Liver (tissue), 9 donors: ENCODE measurements around the gene STRA6. TPM values are rescaled to one million over a fixed set of nuclear protein-coding genes. Genes with fewer than 3 reads are reported as not detected.

Experiments
- DNase-seq: peaks from one replicate; pipeline ENCODE4 v3.0.0-alpha.2; 2017; ENCODE audit warnings: low spot score
- H3K27ac ChIP-seq, 2 donors: one replicate each; pipeline ENCODE4 v1.7.0; 2013; ENCODE audit warnings: inconsistent platforms in 2 of 2, low read length in 2 of 2, control low read depth in 1 of 2, low read depth in 1 of 2, mild to moderate bottlenecking in 1 of 2
- H3K27me3 ChIP-seq, 4 donors: one replicate each; pipeline versions ENCODE4 v1.6.1 to v1.7.0; 2013; ENCODE audit warnings: low read length in 3 of 4, inconsistent platforms in 1 of 4, mild to moderate bottlenecking in 1 of 4, moderate library complexity in 1 of 4; ENCODE audit not compliant: control insufficient read depth in 4 of 4, insufficient read depth in 4 of 4
- H3K36me3 ChIP-seq, 4 donors: one replicate each; pipeline versions ENCODE4 v1.6.1 to v1.7.0; 2013; ENCODE audit warnings: low read length in 3 of 4, mild to moderate bottlenecking in 3 of 4, low read depth in 1 of 4, moderate library complexity in 1 of 4; ENCODE audit not compliant: control insufficient read depth in 4 of 4, insufficient read depth in 3 of 4
- H3K4me1 ChIP-seq, 4 donors: one replicate each; pipeline versions ENCODE4 v1.6.1 to v1.7.0; 2013; ENCODE audit warnings: low read length in 3 of 4, mild to moderate bottlenecking in 3 of 4, moderate library complexity in 1 of 4; ENCODE audit not compliant: control insufficient read depth in 4 of 4, insufficient read depth in 4 of 4
- H3K4me3 ChIP-seq, 3 donors: one replicate each; pipeline versions ENCODE4 v1.6.1 to v1.7.0; 2013; ENCODE audit warnings: low read length in 3 of 3, control low read depth in 1 of 3, low read depth in 1 of 3, mild to moderate bottlenecking in 1 of 3
- H3K9ac ChIP-seq, 2 donors: one replicate each; pipeline ENCODE4 v1.7.0; 2013; ENCODE audit warnings: low read length in 2 of 2, mild to moderate bottlenecking in 2 of 2, moderate library complexity in 2 of 2, control low read depth in 1 of 2, low read depth in 1 of 2
- H3K9me3 ChIP-seq, 4 donors: one replicate each; pipeline versions ENCODE4 v1.6.1 to v1.7.0; 2013; ENCODE audit warnings: low read length in 3 of 4; ENCODE audit not compliant: control insufficient read depth in 4 of 4
- EGR1 ChIP-seq, 2 donors: IDR thresholded peaks; 2 replicates each; pipeline ENCODE4 v1.6.1; 2016 to 2018; ENCODE audit warnings: antibody characterized with exemption in 2 of 2, low read depth in 2 of 2
- GABPA ChIP-seq, 2 donors: IDR thresholded peaks in 1 of 2; conservative IDR thresholded peaks in 1 of 2; 2 replicates each; pipeline ENCODE4 v1.6.1; 2016; ENCODE audit warnings: antibody characterized with exemption in 2 of 2, mild to moderate bottlenecking in 1 of 2, moderate library complexity in 1 of 2
- HNF4G ChIP-seq: IDR thresholded peaks from 2 replicates; pipeline ENCODE4 v1.6.1; 2016; ENCODE audit warnings: antibody characterized with exemption
- JUND ChIP-seq, 2 donors: IDR thresholded peaks; 2 replicates each; pipeline ENCODE4 v1.6.1; 2016; ENCODE audit warnings: antibody characterized with exemption in 2 of 2
- NR2F2 ChIP-seq: IDR thresholded peaks from 2 replicates; pipeline ENCODE4 v1.6.1; 2016; ENCODE audit warnings: antibody characterized with exemption
- SP1 ChIP-seq: IDR thresholded peaks from 2 replicates; pipeline ENCODE4 v1.6.1; 2018; ENCODE audit warnings: antibody characterized with exemption, mild to moderate bottlenecking
- YY1 ChIP-seq: IDR thresholded peaks from 2 replicates; pipeline ENCODE4 v1.6.1; 2016; ENCODE audit warnings: antibody characterized with exemption, mild to moderate bottlenecking
- WGBS: extraction: QIAGEN DNeasy Blood & Tissue Kit; methylation state at CpG from one replicate; pipeline ENCODE4 v1.1.7; 2013; 5-methylcytosine and 5-hydroxymethylcytosine counted together
- polyA plus RNA-seq, 2 donors: library from polyadenylated mRNA; stranded (reverse) in 1 of 2; unstranded in 1 of 2; fragments of 200-250 nt in 1 of 2; fragments of >200 nt in 1 of 2; fragmentation: Nextera tagmentation in 1 of 2; extraction: Ambion mirVana in 1 of 2; gene quantifications; one replicate each; pipeline versions ENCODE4 v1.2.1 to v1.2.3, GENCODE V29; 2013 to 2015
- total RNA-seq, 2 donors: library from RNA; depleted of rRNA; stranded (reverse); fragments of >200 nt; gene quantifications; one replicate each; pipeline ENCODE4 v1.2.3, GENCODE V29; 2014
- TF ChIP-seq, protein P1 (sequence below): IDR thresholded peaks from 2 replicates; pipeline ENCODE4 v1.6.1; 2016; ENCODE audit warnings: antibody characterized with exemption
- TF ChIP-seq, protein P2 (sequence below): IDR thresholded peaks from 2 replicates; pipeline ENCODE4 v1.6.1; 2016; ENCODE audit warnings: antibody characterized with exemption
- TF ChIP-seq, protein P3 (sequence below): IDR thresholded peaks from 2 replicates; pipeline ENCODE4 v1.6.1; 2016; ENCODE audit warnings: antibody characterized with exemption, mild to moderate bottlenecking
- TF ChIP-seq, protein P4 (sequence below): IDR thresholded peaks from 2 replicates; pipeline ENCODE4 v1.6.1; 2016; ENCODE audit warnings: antibody characterized with exemption
- donor health status: healthy.
- donor health status: healthy.
- donor health status: healthy.
- donor health status: healthy.
- donor health status: healthy.

The STRA6 gene
- total and polyA plus RNA-seq, 4 donors, result 3.1 TPM; not detected in 3

DNA sequence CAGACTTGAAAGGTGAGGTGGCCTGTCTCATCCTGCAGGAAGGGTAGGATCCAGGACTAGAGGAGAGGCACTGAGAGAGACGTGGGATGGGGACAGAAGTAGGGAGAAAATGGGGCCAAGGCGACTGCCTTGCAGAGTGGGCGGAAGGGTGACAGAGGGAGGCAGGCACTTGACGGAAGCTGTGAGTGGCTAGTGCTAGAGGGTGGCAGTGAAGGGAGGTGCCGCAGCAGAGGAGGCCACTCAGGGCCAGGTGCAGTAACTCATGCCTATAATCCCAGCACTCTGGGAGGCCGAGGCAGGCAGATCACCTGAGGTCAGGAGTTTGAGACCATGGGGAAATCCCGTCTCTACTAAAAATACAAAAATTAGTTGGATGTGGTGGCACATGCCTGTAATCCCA, 40.8 kb upstream of the STRA6 start:
- H3K4me3 ChIP-seq, result no peak overlapping the region
- DNase-seq, result no peak
- H3K27ac ChIP-seq, result no peak overlapping the region
- TF ChIP-seq EGR1 (IDR thresholded peaks at IDR 0.05; ENCODE audit: low read depth in 2 of 2), result no peak
- no peak for TF ChIP-seq JUND (IDR thresholded peaks at IDR 0.05)
- TF ChIP-seq SP1, result no peak
- TF ChIP-seq, protein P1, sequence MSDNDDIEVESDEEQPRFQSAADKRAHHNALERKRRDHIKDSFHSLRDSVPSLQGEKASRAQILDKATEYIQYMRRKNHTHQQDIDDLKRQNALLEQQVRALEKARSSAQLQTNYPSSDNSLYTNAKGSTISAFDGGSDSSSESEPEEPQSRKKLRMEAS, result no peak
- no peaks in the 10 kb centered on the region for H3K36me3 ChIP-seq
- H3K9me3 ChIP-seq, result no peaks in the 10 kb centered on the region
- no peak overlapping the region for H3K9ac ChIP-seq
- peaks cover 0 to 4% (median 2%) of the 10 kb centered on the region in 4 donors for H3K27me3 ChIP-seq
- peaks cover 0 to 8% (median 5%) of the 10 kb centered on the region in 4 donors for H3K4me1 ChIP-seq
- 86% methylated on average over 7 of the region's 7 CpGs for WGBS

DNA sequence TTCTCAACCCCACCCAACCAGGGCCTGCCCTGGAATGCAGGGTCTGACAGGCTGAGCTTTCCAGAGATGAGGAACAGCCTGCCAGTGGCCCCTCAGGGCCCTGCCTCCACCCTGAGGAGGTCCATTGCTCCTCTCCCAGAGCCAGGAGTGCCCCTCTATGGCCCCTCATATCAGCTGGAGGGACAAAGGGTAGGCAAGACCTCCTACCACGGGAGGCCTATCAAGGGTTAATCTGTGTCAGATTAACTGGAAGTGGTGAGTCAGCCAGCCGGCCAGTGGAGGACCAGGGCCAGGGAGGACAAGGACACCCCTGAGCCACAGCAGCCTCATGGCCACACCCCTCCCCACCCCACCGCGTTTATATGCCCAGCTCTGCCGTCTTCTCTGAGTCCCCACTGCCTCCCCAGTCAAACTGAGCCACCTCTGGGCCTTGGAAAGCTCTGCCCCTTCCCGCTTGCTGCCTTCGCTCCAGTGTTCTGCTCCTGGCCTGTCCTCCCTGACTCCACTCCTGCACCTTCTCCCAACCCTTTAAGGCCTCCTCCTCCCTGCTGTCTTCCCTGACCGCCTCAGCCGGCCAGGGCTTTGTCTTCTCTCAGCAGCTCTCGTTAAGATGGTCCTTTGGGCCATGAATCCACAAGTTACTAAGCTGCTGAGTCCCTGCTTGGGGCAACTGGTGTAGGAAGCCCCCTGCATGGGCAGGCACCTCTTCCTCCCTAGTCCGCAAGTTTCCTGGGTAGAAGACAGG, 40.0 kb upstream of the STRA6 start:
- peaks cover 0 to 8% (median 5%) of the 10 kb centered on the region in 4 donors for H3K4me1 ChIP-seq
- DNase-seq, result no peak
- H3K27me3 ChIP-seq, result peaks cover 0 to 4% (median 2%) of the 10 kb centered on the region in 4 donors
- 57% methylated on average over 11 of the region's 11 CpGs for WGBS
- TF ChIP-seq JUND (IDR thresholded peaks at IDR 0.05), result no peak
- TF ChIP-seq YY1, result no peak
- H3K4me3 ChIP-seq, result no peak overlapping the region
- no peak overlapping the region for H3K27ac ChIP-seq
- H3K9me3 ChIP-seq, result no peaks in the 10 kb centered on the region
- H3K36me3 ChIP-seq, result no peaks in the 10 kb centered on the region
- H3K9ac ChIP-seq, result no peak overlapping the region

DNA sequence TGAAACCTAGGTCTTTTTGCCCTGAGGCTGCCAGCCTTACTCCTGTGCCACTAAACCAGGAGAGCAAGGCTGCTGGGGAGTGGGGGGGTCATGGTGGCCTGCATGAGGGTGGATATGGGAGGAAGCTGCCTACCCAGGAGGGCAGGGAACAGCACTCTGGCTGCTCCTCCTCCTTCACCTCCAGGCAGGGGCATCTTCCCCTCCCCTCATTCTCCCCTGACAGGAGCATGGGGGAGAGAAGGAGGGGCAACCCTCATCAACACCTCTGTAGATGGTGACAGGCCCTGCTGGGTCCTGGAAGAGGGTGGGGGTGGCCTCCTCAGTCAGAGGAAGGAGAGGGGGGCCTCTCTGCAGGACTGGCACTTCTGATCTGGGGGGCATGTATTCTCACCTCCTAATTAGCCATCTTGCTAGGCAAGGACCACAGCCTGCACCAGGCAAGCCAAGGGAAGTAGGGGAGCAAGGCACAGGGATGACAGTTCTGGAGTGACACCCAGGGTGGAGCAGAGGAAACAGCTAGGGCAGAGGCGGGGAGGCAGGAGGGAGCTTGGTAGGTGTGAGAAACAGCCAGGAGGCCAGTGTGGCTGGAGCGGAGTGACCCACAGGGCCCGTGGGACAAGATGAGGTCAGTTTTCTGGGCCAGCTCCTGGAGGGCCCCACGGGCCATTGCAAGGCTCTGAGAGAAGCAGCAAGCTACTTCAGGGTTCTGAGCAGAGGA, 38.5 kb upstream of the STRA6 start:
- peaks cover 0 to 4% (median 2%) of the 10 kb centered on the region in 4 donors for H3K27me3 ChIP-seq
- TF ChIP-seq, protein P1, result no peak
- TF ChIP-seq HNF4G (no peak), NR2F2 (no peak), GABPA (IDR thresholded peaks at IDR 0.05 in 1 of 2, conservative IDR thresholded peaks at IDR 0.05 in 1 of 2) (no peak), YY1 (no peak), EGR1 (IDR thresholded peaks at IDR 0.05; ENCODE audit: low read depth in 2 of 2) (no peak)
- TF ChIP-seq, protein P2, sequence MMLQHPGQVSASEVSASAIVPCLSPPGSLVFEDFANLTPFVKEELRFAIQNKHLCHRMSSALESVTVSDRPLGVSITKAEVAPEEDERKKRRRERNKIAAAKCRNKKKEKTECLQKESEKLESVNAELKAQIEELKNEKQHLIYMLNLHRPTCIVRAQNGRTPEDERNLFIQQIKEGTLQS, result no peak
- TF ChIP-seq, protein P3, sequence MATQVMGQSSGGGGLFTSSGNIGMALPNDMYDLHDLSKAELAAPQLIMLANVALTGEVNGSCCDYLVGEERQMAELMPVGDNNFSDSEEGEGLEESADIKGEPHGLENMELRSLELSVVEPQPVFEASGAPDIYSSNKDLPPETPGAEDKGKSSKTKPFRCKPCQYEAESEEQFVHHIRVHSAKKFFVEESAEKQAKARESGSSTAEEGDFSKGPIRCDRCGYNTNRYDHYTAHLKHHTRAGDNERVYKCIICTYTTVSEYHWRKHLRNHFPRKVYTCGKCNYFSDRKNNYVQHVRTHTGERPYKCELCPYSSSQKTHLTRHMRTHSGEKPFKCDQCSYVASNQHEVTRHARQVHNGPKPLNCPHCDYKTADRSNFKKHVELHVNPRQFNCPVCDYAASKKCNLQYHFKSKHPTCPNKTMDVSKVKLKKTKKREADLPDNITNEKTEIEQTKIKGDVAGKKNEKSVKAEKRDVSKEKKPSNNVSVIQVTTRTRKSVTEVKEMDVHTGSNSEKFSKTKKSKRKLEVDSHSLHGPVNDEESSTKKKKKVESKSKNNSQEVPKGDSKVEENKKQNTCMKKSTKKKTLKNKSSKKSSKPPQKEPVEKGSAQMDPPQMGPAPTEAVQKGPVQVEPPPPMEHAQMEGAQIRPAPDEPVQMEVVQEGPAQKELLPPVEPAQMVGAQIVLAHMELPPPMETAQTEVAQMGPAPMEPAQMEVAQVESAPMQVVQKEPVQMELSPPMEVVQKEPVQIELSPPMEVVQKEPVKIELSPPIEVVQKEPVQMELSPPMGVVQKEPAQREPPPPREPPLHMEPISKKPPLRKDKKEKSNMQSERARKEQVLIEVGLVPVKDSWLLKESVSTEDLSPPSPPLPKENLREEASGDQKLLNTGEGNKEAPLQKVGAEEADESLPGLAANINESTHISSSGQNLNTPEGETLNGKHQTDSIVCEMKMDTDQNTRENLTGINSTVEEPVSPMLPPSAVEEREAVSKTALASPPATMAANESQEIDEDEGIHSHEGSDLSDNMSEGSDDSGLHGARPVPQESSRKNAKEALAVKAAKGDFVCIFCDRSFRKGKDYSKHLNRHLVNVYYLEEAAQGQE, result no peak
- TF ChIP-seq, protein P4, sequence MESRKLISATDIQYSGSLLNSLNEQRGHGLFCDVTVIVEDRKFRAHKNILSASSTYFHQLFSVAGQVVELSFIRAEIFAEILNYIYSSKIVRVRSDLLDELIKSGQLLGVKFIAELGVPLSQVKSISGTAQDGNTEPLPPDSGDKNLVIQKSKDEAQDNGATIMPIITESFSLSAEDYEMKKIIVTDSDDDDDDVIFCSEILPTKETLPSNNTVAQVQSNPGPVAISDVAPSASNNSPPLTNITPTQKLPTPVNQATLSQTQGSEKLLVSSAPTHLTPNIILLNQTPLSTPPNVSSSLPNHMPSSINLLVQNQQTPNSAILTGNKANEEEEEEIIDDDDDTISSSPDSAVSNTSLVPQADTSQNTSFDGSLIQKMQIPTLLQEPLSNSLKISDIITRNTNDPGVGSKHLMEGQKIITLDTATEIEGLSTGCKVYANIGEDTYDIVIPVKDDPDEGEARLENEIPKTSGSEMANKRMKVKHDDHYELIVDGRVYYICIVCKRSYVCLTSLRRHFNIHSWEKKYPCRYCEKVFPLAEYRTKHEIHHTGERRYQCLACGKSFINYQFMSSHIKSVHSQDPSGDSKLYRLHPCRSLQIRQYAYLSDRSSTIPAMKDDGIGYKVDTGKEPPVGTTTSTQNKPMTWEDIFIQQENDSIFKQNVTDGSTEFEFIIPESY, result no peak
- H3K27ac ChIP-seq, result no peak overlapping the region
- no peaks in the 10 kb centered on the region for H3K36me3 ChIP-seq
- 73% methylated on average over 4 of the region's 4 CpGs for WGBS
- H3K9me3 ChIP-seq, result no peaks in the 10 kb centered on the region
- no peak for DNase-seq
- no peak overlapping the region for H3K9ac ChIP-seq
- peaks cover 0 to 8% (median 5%) of the 10 kb centered on the region in 4 donors for H3K4me1 ChIP-seq
- no peak overlapping the region for H3K4me3 ChIP-seq
